Midbrain (tissue), 1 donor: ENCODE data around the gene CDC42EP3.

Experiments used
- DNase-seq: peaks from one replicate; lab custom pipeline; 2025; lab: John Stamatoyannopoulos, UW

CDC42EP3 gene, protein sequence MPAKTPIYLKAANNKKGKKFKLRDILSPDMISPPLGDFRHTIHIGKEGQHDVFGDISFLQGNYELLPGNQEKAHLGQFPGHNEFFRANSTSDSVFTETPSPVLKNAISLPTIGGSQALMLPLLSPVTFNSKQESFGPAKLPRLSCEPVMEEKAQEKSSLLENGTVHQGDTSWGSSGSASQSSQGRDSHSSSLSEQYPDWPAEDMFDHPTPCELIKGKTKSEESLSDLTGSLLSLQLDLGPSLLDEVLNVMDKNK

DNA sequence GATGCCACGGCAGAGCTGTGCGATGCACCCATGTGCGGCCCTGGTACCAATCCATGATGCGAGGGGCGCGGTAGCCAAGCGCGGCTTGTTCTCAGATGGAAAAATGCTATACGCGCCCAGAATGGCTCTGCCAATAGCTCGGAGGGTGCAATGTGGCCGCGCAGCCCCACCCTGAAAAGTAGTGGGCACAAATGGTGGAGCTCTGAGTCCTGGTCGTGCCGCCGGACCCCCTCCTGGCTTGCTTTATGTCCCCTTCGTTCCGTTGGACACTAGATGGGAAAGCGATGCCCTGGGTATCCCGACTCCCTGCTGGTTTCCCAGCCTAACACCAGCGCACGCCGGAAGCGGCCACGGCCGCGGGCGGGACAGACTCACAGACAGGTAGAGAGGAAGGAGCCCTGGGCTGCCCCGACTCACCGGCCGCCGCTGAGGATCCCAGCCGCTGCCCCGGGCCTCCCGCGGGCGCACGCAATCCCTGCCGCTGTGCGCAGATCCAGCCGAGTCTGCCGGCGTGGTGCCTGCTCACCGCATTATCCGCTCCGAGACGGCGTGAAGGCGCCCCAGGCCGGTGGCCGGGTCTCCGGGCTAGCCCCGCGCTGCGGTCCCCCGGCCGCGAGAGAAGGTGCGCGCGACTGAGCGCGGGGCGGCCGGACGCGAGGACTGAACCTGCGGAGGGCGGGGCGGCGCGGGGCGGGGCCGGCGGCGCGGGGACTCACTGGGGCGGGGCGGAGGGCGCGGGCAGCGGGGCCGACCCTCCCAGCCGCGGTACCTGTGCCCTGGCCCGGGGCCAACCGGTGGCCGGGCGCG lies at the start of gene CDC42EP3:
TSS of gene CDC42EP3 (minus strand) at position 634 of the 807 bp plus-strand sequence. CDS start 25,055 bp downstream, outside the sequence.
- no peak for DNase-seq

DNA sequence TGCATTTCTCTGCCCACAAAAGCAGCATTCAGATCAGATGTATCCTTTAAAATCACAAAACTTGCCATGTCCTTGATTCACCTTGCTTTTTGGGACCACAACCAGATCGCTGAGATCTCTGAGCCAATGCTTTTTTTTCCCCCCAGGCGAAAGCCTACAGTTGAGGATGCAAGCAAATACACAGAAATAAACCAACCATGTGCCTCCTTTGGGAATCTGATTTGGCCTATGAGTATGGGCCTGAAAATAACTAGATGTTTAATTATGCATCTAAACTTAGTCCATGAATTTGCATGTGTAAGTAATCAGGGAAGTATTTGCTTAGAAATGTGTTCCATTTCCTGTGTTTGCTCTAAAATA lies 49.7 kb upstream of the CDC42EP3 start:
- DNase-seq = no peak

DNA sequence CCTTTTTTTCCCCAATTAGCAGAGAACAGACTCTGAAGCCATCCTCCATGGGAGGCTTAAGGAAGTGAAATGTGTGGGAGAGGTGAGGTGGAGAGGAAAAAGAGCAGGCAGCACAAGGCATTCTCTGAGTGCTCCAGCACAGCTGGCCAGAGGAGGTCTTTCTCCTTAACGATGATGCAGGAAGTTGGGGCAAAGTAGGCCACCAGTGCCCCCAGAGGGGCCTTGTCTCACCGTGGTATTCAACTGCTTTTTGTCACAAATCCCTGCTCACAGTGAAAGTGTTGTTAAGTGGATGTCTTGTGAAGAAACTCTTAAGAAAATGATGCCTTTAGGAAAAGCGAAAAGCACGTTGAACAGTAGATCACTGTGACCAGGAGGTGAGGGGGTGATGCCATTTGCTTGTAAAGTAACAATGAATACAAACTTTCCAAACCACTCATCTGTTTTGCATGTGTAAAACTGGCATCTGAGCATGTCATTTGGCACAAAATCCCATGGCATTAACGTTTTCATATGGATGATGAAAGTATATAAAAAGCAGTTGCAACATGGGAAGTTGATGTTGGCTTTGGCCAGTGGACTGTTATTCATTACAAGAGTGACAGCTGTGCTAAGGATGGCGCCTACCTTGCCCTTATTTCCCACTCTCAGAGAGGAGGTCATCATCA lies 49.2 kb upstream of the CDC42EP3 start:
- no peak for DNase-seq

DNA sequence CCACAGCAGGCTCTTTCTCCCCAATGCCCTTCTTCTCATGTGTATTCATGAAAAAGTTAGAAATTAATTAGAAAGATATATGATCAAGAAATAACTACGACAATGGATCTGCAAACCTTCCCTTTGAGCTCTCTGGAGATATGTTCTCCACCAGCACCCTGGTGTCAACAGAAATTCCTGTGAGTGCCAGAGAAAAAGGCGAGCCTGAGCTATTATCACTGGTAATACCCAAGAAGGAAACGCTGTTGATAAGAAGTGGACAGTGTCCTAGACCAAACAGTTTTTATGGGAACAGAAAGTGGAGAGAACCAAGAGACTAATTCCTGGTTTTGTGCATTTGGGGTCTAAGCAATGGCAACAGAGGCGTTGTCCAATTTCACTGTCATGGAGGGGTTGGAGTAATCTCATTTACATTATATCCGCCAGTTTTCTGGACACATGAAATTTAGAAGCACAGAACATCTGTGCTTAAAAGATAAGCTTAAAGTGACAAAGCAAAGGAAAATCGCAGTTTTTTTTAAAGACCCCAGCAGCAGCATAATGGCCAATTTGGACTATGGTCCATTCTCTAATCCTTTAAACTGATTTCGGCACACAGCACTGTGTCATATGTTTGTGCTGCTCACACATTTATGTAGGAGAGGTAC lies 47.2 kb upstream of the CDC42EP3 start:
- DNase-seq = no peak

DNA sequence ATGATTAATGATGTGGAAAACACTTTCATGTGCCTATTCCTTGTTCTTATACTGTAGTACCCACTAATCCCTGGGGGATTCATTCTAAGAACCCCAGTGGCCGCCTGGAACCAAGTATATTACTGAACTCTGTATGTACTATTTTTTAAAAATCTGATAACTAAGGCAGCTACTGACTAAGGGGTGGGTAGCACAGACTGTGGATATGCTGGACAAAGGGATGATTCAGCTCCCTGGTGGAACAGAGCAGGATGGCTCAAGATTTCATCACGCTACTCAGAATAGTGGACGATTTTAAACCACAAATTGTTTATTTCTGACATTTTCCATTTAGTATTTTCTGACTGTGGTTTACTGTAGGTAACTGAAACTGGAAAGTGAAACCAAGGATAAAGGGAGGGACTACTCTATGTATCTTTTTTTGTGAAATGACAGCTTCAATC lies 41.8 kb upstream of the CDC42EP3 start:
- DNase-seq = no peak

DNA sequence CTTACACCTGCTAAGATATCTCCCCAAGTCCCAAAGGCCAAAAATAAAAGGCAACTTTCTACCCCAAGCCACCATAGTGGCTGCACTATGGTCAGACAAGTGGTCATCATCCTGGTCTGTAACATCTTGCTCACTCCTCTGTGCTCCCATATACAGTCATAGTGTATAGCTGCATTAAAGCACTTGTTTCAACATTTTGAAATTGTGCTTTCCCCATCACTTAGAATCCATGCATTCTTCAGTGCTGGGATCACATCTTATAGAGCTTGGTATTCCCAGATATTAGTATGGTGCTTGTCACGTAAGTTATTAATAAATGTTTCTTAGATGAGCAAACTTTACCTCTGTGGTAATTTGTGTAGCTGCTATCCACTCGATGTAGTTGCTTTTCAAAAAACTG lies 40.4 kb upstream of the CDC42EP3 start:
- DNase-seq = no peak

DNA sequence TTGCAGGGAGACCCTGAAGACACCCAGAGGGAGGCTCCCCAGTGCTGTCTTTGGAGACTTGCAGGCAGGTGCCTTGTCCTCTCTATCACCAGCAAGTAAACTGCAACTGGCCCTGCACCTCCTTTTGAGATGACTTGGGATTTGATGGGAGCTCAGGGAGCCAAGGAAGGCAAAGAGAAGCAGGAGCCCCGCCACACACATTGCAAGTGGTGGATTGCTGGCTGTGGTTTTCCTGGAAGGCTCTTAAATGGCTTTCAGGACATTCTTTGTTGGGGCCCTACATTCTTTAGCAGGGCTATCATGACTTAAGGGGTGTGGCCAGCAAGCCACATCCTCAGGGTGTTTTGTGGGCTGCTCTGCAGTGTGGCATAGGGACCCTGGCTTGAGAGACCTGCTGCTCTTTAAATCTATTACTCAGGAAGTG lies 39.9 kb upstream of the CDC42EP3 start:
- no peak for DNase-seq

DNA sequence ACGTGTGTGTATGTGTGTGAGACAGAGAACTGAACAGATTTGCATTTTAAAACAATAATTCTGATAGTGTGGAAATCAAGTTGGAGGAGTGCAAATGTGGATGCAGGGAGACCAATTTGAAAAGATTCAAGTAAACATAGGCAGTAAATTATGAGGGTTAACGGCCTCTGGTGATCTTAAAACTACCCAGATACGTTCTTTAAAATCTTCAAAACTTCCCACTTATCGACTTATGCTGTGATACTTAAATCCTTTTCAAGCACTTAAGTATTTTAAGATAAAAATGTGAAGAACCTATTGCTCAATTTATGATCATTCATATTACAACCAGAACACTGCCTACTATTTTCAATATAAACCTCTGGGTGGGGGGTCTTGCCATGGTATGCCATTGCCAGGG lies 37.7 kb upstream of the CDC42EP3 start:
- DNase-seq = no peak

DNA sequence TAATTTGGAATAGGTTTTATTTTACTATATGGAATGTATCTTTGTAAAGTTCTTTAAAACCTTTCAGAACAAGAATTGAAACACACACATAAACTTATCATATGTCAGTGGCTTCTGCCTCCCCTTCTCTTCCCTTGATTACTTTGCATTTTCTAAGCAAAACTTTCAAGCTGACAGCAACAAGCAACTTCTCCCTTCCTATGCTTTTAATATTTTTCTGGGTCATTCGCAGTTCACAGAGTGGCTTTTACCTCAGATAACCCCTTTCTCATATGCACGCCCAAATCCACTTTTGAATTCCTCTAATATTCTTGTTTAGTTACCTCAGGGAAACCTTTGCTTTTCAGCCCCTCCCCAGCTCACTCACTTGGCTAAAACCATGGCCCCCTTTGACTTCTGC lies 36.7 kb upstream of the CDC42EP3 start:
- DNase-seq = no peak

GRCh38 chr2:37707393-37707792 lies 36.0 kb upstream of the CDC42EP3 start:
- DNase-seq = no peak

GRCh38 chr2:37706334-37707183 lies 35.1 kb upstream of the CDC42EP3 start:
- no peak for DNase-seq

GRCh38 chr2:37705191-37705590 lies 33.7 kb upstream of the CDC42EP3 start:
- no peak for DNase-seq

- DNase-seq = no peak
Observed at GRCh38 chr2:37698931-37699481, 27.6 kb upstream of the CDC42EP3 start.

DNA sequence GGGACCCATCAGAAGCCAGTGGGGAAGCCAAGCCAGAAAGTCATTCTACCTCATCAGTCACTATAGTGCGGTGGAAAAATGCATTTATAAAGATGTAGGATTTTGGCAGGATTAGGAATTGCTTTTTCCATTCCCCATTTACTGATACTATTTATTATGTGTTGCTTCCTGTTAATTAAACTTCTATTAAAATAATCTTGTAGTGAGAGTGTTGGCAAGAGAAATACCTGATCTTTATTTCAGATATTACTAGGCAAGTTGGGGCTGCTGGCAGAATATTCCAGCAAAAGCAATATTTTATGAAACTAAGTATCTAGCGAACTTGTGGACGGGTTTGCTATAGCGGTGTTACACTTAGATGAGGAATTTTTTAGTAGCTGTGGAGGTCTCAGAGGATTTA lies 23.9 kb upstream of the CDC42EP3 start:
- DNase-seq = no peak

GRCh38 chr2:37692711-37693110 lies 21.3 kb upstream of the CDC42EP3 start:
- no peak for DNase-seq

- no peak for DNase-seq
Observed at GRCh38 chr2:37689751-37690150, 18.3 kb upstream of the CDC42EP3 start.

DNA sequence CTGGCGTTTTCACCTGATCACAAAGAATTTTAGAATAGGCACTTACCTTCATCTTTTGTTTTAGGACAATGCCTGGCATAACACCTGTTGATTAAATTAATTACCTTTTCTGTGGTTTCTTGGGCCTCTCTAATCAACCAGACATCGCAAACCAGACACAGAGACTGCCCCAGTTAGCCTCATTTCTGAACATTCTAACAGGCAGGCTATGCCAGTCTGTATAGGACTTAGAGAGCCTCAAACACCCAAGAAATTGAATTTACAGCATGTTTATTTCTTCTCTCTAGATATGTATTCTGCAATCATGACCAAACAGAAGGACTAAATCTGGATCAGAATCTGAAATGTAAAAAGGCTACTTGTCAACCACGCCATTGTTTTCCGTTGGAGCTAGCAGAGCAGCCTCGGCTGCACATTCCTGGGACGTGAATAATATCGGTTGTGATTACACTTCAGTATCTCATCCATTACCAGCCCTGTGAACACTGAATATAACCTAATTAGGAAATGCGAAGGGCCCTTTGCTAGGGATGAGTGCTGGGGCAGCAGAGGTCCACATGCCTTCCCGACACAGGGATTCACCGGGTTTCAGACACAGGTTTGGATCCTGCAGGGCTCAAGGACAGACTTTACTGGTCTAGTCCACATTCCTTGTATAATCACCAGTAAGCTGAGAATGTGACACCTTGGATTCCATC lies 17.5 kb upstream of the CDC42EP3 start:
- no peak for DNase-seq

- no peak for DNase-seq
Observed at GRCh38 chr2:37686792-37687526, 15.5 kb upstream of the CDC42EP3 start.

GRCh38 chr2:37684809-37685208 lies 13.4 kb upstream of the CDC42EP3 start:
- no peak for DNase-seq
